ENCODE measurements around the gene SGMS1.

Gene SGMS1

GRCh38 chr10:50334273-50334672 is 289.5 kb downstream of the SGMS1 start:
- no peak overlapping the region for H3K4me3 ChIP-seq
- no peaks in the 10 kb centered on the region for H3K27me3 ChIP-seq (ENCODE audit: low read depth)
- in situ Hi-C loops (cut with MboI; ENCODE audit: low sequenced_read_pairs), result no loop called here
- H3K36me3 ChIP-seq (replicated peaks), result no peaks in the 10 kb centered on the region
- no peak for DNase-seq (ENCODE audit: low spot score in 2 of 2)
- H3K4me1 ChIP-seq, result peaks cover 7% of the 10 kb centered on the region; the same call in 1 of the 2 replicates
- no peaks in the 10 kb centered on the region for H3K9me3 ChIP-seq

GRCh38 chr10:50333872-50334271 is 289.9 kb downstream of the SGMS1 start:
- Histone ChIP-seq H3K9me3 (no peaks in the 10 kb centered on the region), H3K36me3 (replicated peaks) (no peaks in the 10 kb centered on the region), H3K4me1 (peaks cover 7% of the 10 kb centered on the region; the same call in 1 of the 2 replicates), H3K4me3 (no peak overlapping the region), H3K27me3 (ENCODE audit: low read depth) (no peaks in the 10 kb centered on the region)
- DNase-seq (ENCODE audit: low spot score in 2 of 2), result no peak
- in situ Hi-C loops (cut with MboI; ENCODE audit: low sequenced_read_pairs), result no loop called here

- in situ Hi-C loops (cut with MboI; ENCODE audit: low sequenced_read_pairs), result no loop called here
- Histone ChIP-seq H3K36me3 (replicated peaks) (no peaks in the 10 kb centered on the region), H3K4me1 (peaks cover 3% of the 10 kb centered on the region; the same call in 1 of the 2 replicates), H3K9me3 (no peaks in the 10 kb centered on the region), H3K27me3 (ENCODE audit: low read depth) (no peaks in the 10 kb centered on the region), H3K4me3 (no peak overlapping the region)
- DNase-seq (ENCODE audit: low spot score in 2 of 2), result no peak
These were observed 291.5 kb downstream of the SGMS1 start for GRCh38 chr10:50332108-50332842.

GRCh38 chr10:50331486-50331885 is 292.3 kb downstream of the SGMS1 start:
- DNase-seq (ENCODE audit: low spot score in 2 of 2), result no peak
- no peak overlapping the region for H3K4me3 ChIP-seq
- no peaks in the 10 kb centered on the region for H3K9me3 ChIP-seq
- no peaks in the 10 kb centered on the region for H3K36me3 ChIP-seq (replicated peaks)
- in situ Hi-C loops (cut with MboI; ENCODE audit: low sequenced_read_pairs), result no loop called here
- peaks cover 3% of the 10 kb centered on the region; the same call in 1 of the 2 replicates for H3K4me1 ChIP-seq
- H3K27me3 ChIP-seq (ENCODE audit: low read depth), result no peaks in the 10 kb centered on the region

- H3K4me1 ChIP-seq, result no peaks in the 10 kb centered on the region
- no peaks in the 10 kb centered on the region for H3K27me3 ChIP-seq (ENCODE audit: low read depth)
- peak in 1 of 2 experiments; percentile 11 for DNase-seq (ENCODE audit: low spot score in 2 of 2)
- no peaks in the 10 kb centered on the region for H3K36me3 ChIP-seq (replicated peaks)
- in situ Hi-C loops (cut with MboI; ENCODE audit: low sequenced_read_pairs), result no loop called here
- no peaks in the 10 kb centered on the region for H3K9me3 ChIP-seq
- no peak overlapping the region for H3K4me3 ChIP-seq
These were observed 296.7 kb downstream of the SGMS1 start for GRCh38 chr10:50326757-50327701.

GRCh38 chr10:50326172-50326555 is 297.6 kb downstream of the SGMS1 start:
- in situ Hi-C loops (cut with MboI; ENCODE audit: low sequenced_read_pairs), result no loop called here
- no peaks in the 10 kb centered on the region for H3K4me1 ChIP-seq
- no peaks in the 10 kb centered on the region for H3K9me3 ChIP-seq
- no peak for DNase-seq (ENCODE audit: low spot score in 2 of 2)
- no peaks in the 10 kb centered on the region for H3K36me3 ChIP-seq (replicated peaks)
- H3K4me3 ChIP-seq, result no peak overlapping the region
- no peaks in the 10 kb centered on the region for H3K27me3 ChIP-seq (ENCODE audit: low read depth)

GRCh38 chr10:50325449-50326171 is 298.1 kb downstream of the SGMS1 start:
- in situ Hi-C loops (cut with MboI; ENCODE audit: low sequenced_read_pairs), result no loop called here
- DNase-seq (ENCODE audit: low spot score in 2 of 2), result no peak
- H3K36me3 ChIP-seq (replicated peaks), result no peaks in the 10 kb centered on the region

GRCh38 chr10:50324680-50325393 is 298.9 kb downstream of the SGMS1 start:
- no peaks in the 10 kb centered on the region for H3K27me3 ChIP-seq (ENCODE audit: low read depth)
- H3K9me3 ChIP-seq, result no peaks in the 10 kb centered on the region
- in situ Hi-C loops (cut with MboI; ENCODE audit: low sequenced_read_pairs), result no loop called here
- no peaks in the 10 kb centered on the region for H3K4me1 ChIP-seq
- no peak overlapping the region for H3K4me3 ChIP-seq
- DNase-seq (ENCODE audit: low spot score in 2 of 2), result no peak
- no peaks in the 10 kb centered on the region for H3K36me3 ChIP-seq (replicated peaks)

More at GRCh38 chr10:50325449-50326171, 298.1 kb downstream of the SGMS1 start:
- H3K4me1 ChIP-seq, result no peaks in the 10 kb centered on the region
- no peak overlapping the region for H3K4me3 ChIP-seq
- no peaks in the 10 kb centered on the region for H3K27me3 ChIP-seq (ENCODE audit: low read depth)
- no peaks in the 10 kb centered on the region for H3K9me3 ChIP-seq

GRCh38 chr10:50324046-50324445 is 299.7 kb downstream of the SGMS1 start:
- no peak overlapping the region for H3K4me3 ChIP-seq
- no peaks in the 10 kb centered on the region for H3K27me3 ChIP-seq (ENCODE audit: low read depth)
- no peaks in the 10 kb centered on the region for H3K4me1 ChIP-seq
- no peak for DNase-seq (ENCODE audit: low spot score in 2 of 2)
- no peaks in the 10 kb centered on the region for H3K9me3 ChIP-seq
- H3K36me3 ChIP-seq (replicated peaks), result no peaks in the 10 kb centered on the region
- in situ Hi-C loops (cut with MboI; ENCODE audit: low sequenced_read_pairs), result no loop called here

GRCh38 chr10:50322077-50322476 is 301.7 kb downstream of the SGMS1 start:
- DNase-seq (ENCODE audit: low spot score in 2 of 2), result peak in 1 of 2 experiments; percentile 24
- Histone ChIP-seq H3K27me3 (ENCODE audit: low read depth) (no peaks in the 10 kb centered on the region), H3K4me3 (no peak overlapping the region), H3K4me1 (no peaks in the 10 kb centered on the region), H3K36me3 (replicated peaks) (no peaks in the 10 kb centered on the region), H3K9me3 (no peaks in the 10 kb centered on the region)
- in situ Hi-C loops (cut with MboI; ENCODE audit: low sequenced_read_pairs), result no loop called here

GRCh38 chr10:50318129-50318528 is 305.6 kb downstream of the SGMS1 start:
- Histone ChIP-seq H3K4me3 (no peak overlapping the region), H3K4me1 (peaks cover 3% of the 10 kb centered on the region; the same call in 1 of the 2 replicates), H3K9me3 (no peaks in the 10 kb centered on the region), H3K27me3 (ENCODE audit: low read depth) (no peaks in the 10 kb centered on the region), H3K36me3 (replicated peaks) (no peaks in the 10 kb centered on the region)
- in situ Hi-C loops (cut with MboI; ENCODE audit: low sequenced_read_pairs), result no loop called here
- DNase-seq (ENCODE audit: low spot score in 2 of 2), result no peak

GRCh38 chr10:50316695-50317648 is 306.8 kb downstream of the SGMS1 start:
- H3K4me3 ChIP-seq, result no peak overlapping the region
- H3K36me3 ChIP-seq (replicated peaks), result no peaks in the 10 kb centered on the region
- peaks cover 8% of the 10 kb centered on the region for H3K4me1 ChIP-seq
- no peaks in the 10 kb centered on the region for H3K9me3 ChIP-seq
- no peak for DNase-seq (ENCODE audit: low spot score in 2 of 2)
- no peaks in the 10 kb centered on the region for H3K27me3 ChIP-seq (ENCODE audit: low read depth)
- in situ Hi-C loops (cut with MboI; ENCODE audit: low sequenced_read_pairs), result no loop called here
